NOMO-1 (cell line): ENCODE measurements around the gene TENT5A.

Experiments used
- DNase-seq, 2 experiments: peaks; one replicate each; lab custom pipeline; 2025; ENCODE audit not compliant: unreplicated experiment in 2 of 2; lab: John Stamatoyannopoulos, UW

TENT5A gene

GRCh38 chr6:81720427-81720826 lies 32.1 kb downstream of the TENT5A start:
- DNase-seq = no peak

DNA sequence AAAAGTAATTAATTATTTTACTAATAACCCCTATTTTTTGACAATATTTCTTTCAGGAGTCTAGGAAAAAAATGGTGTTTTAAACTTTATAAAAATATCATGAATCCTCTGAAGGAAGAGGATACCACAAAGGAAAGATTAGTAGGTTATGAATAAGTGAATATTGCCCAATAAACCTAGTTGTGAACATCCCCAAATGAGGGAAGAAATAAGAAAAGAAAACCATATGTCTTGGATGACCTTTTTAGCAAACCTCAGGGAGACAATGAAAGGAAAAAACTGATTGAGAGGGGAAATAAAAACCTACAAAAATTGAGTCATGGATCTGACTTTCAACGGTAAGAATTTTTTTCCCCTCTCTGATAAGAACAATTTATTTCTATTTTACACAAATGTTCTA lies 34.4 kb downstream of the TENT5A start:
- no peak for DNase-seq

- no peak for DNase-seq
These were observed 37.8 kb downstream of the TENT5A start for GRCh38 chr6:81714684-81715083.

- DNase-seq = no peak
These were observed 39.3 kb downstream of the TENT5A start for GRCh38 chr6:81713205-81713604.

GRCh38 chr6:81708113-81708699 lies 44.3 kb downstream of the TENT5A start:
- no peak for DNase-seq

DNA sequence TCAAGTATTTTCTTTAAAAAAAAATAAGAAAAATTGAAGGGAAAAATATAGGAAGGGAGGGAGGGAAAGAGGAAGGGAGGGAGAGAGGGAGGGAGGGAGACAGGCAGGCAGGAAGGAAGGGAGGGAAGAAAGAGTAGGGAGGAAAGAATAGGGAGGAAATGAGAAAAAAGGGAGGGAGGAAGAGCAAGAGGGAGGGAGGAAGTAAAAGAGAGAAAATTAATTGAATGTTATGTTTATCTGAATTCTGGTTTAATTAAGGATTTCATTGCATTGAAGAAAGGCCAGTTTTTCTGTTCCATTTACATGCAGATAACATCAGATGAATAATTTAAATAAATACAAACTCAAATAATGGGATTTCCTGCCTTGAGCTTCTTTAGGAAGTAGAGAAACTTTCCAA lies 47.8 kb downstream of the TENT5A start:
- no peak for DNase-seq

GRCh38 chr6:81700414-81700813 lies 52.1 kb downstream of the TENT5A start:
- DNase-seq = no peak

- no peak for DNase-seq
These were observed 54.9 kb downstream of the TENT5A start for GRCh38 chr6:81697559-81697958.

DNA sequence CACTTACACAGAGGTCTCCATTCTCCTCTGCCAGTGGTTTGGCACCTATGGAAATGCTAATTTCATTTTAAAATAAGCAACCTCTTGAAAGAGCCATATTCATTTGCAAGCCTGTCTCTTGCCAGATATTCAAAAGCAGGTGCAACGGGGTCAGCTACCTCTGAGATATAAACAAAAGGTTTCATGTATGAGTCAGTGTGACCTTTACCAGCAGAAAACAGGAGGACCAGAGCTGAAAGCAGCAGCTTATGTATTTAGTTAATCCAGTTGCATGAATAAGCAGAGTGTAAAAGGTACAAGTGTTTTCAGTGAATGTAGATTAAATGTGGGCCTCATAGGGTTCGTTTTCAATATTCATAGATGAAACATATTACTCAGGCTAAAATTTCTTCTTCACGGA lies 56.0 kb downstream of the TENT5A start:
- no peak for DNase-seq
